Measurements from ENCODE around the gene NIPAL3.

NIPAL3 gene

GRCh38 chr1:24427545-24427862 is 11.9 kb downstream of the NIPAL3 start:
- no peak for DNase-seq (ENCODE audit: low read depth)
- TF ChIP-seq CTCF (IDR thresholded peaks at IDR 0.05; ENCODE audit: insufficient read depth, low read depth, low read length, missing control alignments) = no peak
- H3K4me3 ChIP-seq (ENCODE audit: low read depth, low read length) = no peak overlapping the region

- DNase-seq (ENCODE audit: low read depth) = no peak
- no peak for TF ChIP-seq CTCF (IDR thresholded peaks at IDR 0.05; ENCODE audit: insufficient read depth, low read depth, low read length, missing control alignments)
- H3K4me3 ChIP-seq (ENCODE audit: low read depth, low read length) = no peak overlapping the region
Measured at GRCh38 chr1:24435782-24436365, 20.3 kb downstream of the NIPAL3 start.

GRCh38 chr1:24437631-24438396 is 22.2 kb downstream of the NIPAL3 start:
- TF ChIP-seq CTCF (IDR thresholded peaks at IDR 0.05; ENCODE audit: insufficient read depth, low read depth, low read length, missing control alignments) = no peak
- DNase-seq (ENCODE audit: low read depth) = no peak
- H3K4me3 ChIP-seq (ENCODE audit: low read depth, low read length) = no peak overlapping the region

GRCh38 chr1:24438423-24438901 is 22.9 kb downstream of the NIPAL3 start:
- DNase-seq (ENCODE audit: low read depth) = no peak
- TF ChIP-seq CTCF (IDR thresholded peaks at IDR 0.05; ENCODE audit: insufficient read depth, low read depth, low read length, missing control alignments) = no peak

GRCh38 chr1:24440436-24440835 is 24.8 kb downstream of the NIPAL3 start:
- H3K4me3 ChIP-seq (ENCODE audit: low read depth, low read length) = no peak overlapping the region
- TF ChIP-seq CTCF (IDR thresholded peaks at IDR 0.05; ENCODE audit: insufficient read depth, low read depth, low read length, missing control alignments) = no peak
- no peak for DNase-seq (ENCODE audit: low read depth)

More at GRCh38 chr1:24438423-24438901, 22.9 kb downstream of the NIPAL3 start:
- H3K4me3 ChIP-seq (ENCODE audit: low read depth, low read length) = no peak overlapping the region

- TF ChIP-seq CTCF (IDR thresholded peaks at IDR 0.05; ENCODE audit: insufficient read depth, low read depth, low read length, missing control alignments) = no peak
- H3K4me3 ChIP-seq (ENCODE audit: low read depth, low read length) = no peak overlapping the region
- no peak for DNase-seq (ENCODE audit: low read depth)
Measured at GRCh38 chr1:24441480-24441879, 25.9 kb downstream of the NIPAL3 start.

Measured in GM12865 (cell line).